T-helper 9 cell (primary cell): ENCODE measurements around the gene VANGL2.
"Not testable (repeated sequence)": the region's sequence is repeated elsewhere in the genome, so short reads cannot be mapped to it uniquely, and the experiment has no call there.

Experiments
- DNase-seq: peaks from one replicate; pipeline ENCODE4 v3.0.0-alpha.2; 2020

The VANGL2 gene

DNA sequence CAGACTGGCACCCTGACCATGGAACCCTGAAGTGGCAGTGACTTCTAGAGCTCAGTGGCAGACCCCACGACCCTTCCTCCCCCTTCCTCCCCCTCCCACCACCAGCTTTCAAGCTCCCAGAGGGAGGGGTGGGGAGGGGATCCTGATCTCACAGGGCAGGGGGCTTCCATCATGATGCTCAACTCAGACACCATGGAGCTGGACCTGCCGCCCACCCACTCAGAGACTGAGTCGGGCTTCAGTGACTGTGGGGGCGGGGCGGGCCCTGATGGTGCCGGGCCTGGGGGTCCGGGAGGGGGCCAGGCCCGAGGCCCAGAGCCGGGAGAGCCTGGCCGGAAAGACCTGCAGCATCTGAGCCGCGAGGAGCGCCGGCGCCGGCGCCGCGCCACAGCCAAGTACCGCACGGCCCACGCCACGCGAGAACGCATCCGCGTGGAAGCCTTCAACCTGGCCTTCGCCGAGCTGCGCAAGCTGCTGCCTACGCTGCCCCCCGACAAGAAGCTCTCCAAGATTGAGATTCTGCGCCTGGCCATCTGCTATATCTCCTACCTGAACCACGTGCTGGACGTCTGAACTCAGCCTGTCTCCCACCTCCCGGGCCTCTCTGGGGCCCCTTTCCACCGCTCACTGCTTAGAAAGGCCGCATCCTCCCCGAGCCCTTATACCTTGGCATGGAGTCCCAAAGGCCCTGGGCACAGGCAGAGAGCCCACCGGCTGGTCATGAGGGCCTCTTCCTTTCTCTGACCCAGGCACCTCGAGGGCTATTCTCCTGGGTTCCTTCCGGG lies 29.6 kb upstream of the VANGL2 start:
- no peak for DNase-seq

DNA sequence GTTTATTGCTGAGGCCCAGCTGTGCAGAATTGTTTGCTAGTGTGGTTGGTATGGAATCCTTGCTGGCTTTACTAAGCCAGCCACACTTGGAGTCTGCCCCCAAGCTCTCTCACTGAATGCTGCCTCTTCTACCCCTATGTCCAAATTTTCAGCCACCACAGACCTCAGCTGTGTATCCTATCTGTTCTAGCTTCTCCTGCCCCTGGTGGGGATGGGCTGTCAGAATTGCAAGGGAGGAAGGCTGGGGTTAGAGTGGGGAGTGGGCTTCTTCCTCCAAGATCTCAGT lies 29.1 kb upstream of the VANGL2 start:
- no peak for DNase-seq

DNA sequence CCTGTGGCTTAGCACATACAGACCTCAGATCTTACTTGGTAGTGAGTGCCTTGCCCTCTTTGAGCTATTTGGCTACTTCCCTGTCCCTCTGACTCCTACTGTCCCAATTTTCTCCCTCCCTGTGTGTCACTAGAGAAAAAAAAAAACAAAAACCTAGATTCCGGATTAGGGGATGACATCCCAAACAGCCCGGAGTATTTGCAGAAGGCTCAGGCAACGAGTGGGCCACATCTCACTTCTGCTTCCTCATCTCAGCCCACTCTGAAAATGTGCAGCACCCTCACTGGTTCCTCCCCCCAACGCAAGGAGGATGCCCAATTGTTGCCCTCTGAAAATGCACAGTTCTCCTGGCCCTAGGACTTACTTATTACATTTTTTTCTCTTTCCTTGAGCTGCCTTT lies 28.6 kb upstream of the VANGL2 start:
- DNase-seq: no peak

DNA sequence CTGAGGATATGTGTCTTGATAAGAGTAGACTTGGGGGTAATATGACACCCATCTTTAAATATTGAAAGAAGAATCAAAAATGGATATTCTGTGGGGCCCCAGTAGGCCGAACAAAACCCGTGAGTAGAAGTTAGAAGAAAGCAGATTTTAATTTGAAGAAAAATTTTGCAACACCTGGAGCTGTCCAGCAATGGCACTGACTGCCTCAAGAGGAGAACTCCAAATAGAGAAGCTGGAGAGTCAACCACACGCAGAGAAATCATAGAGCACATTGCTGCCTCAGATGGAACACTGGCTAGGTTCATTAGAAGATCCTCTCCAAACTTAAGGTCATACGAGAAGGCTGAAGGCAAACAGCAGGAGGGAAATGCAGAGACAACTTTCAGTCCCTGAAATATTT lies 26.7 kb upstream of the VANGL2 start:
- no peak for DNase-seq

DNA sequence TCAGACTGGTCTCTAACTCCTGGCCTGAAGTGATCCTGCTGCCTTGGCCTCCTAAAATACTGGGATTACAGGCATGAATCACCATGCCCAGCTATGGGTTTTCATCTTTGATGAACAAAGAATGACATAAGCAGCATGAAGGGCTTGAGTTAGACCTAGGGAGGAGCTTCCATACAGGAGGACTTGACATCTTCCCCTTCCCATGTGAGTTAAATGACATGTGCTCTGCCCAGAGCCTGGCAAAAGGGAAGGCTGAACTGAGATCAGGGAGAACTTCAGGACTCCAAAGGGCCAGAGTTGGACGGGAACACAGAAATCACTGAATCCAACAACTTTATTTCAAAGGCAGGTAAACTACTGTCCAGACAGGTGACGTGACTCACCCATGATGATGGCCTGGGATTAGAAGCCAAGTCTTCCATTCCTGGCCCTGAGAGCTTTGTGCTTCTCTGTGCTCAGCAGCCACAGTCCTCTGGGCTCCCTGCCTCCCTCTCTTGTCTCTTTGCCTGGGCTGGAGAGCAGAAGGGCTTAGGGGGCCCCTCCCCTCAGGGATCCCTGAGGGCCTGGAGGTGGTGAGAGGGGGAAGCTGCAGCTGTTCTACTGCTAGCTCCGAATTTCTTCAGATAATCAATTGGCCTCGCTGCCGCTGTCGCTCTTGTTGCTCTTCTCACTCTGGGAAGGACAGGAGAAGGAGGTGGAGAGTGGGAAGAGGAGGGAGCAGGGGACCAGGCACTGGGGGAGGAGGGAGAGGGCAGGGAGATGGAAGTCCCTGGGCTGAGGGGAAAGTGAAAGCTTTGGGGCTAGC lies 25.9 kb upstream of the VANGL2 start:
- no peak for DNase-seq

DNA sequence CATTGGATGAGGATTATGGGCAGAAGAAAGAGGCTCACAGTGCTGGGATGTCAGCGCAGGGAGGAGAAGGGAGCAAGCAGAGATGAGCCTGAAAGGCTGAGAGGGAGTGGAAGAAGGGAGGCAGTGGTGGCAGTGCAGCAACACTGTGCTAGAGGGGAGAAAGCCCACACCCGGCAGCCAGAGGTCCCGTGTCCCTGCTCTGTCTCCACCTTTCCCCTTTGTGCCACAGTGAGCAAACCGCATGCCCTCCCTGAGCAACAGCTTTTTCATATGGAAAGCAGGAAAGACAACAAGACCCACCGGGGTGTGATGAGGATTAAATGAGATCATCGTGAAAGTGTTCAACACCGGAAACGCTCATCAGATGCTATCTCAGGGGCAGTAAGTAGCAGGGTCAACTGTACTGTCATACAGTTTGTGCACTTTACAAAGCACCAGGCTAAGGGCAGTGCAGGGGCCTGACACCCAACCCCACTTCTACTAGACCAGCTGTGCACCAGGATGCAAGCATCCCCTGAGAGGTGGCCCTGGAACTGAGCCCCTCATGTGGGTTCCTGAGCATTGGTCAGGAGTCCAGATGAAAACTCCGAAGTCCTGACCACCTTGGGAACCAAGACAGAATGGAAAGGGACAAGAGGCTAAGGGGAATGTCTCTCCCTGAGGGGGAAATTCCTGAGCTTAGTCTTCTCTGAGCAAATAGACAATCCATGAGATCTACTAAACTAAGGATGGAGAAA lies 24.4 kb upstream of the VANGL2 start:
- DNase-seq: no peak

DNA sequence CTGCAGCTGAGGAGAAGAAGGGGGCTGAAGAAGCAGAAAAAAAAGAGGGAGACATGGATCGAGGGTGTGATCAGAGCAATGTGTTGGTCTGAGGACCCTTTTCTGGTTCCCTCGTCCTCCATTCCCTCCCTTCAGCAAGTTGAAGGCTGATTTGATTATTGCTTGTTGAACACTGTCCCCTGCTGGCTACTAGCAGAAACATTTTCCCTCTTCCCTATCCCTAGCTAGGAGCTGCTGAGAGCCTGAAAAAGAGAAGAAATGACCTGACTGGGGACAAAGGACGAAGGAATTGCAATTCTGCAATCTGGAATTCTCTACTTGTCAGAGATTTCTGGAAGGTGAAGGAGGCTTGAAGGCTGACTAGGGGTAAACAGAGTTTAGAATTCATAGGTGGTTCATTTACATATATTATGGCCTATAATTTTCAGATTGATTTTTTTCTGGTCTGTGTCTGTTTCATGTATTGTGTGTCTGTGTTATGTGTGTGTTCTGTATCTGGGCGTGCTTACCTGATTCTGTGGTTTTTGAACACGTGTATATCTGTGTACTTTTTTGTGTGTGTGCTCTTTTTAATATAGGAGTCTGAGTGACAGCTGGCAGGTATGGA lies 23.7 kb upstream of the VANGL2 start:
- DNase-seq: no peak

DNA sequence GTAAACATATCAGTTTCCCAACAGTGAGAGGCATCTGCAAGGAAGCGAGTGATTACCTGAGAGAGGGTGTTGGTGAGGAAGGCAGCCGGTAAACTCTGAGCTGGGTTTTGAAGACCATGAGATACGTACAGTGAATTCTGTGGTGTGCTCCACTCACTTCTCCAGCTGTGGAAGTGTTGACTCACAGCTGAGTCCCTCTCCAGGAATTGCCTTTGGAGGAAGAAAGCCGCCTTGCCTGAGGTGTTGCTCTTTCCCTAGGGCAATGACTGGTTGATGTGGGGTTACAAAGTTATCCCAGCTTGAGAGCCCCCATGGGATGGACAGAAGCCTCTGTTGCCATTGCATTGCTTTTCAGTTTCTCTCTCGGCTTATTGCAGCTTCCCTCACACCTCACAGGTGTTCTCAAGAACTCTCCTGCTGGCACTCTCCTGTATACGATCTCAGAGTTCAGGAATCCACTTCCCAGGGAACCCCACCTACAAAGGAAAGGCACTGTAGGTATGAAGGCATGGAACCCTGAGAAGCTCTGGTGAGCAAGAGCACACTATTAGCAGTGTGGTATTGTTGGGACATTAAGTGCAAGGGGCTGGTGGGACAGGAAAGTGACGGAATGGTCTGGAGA lies 22.7 kb upstream of the VANGL2 start:
- no peak for DNase-seq

DNA sequence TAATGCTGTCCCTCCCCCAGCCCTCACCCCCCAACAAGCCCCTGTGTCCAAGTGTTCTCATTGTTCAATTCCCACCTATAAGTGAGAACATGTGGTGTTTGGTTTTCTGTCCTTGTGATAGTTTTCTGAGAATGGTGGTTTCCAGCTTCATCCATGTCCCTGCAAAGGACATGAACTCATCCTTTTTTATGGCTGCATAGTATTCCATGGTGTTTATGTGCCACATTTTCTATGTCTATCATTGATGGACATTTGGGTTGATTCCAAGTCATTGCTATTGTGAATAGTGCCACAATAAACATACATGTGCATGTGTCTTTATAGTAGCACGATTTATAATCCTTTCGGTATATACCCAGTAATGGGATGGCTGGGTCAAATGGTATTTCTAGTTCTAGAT lies 15.6 kb upstream of the VANGL2 start:
- not testable (repeated sequence) for DNase-seq

DNA sequence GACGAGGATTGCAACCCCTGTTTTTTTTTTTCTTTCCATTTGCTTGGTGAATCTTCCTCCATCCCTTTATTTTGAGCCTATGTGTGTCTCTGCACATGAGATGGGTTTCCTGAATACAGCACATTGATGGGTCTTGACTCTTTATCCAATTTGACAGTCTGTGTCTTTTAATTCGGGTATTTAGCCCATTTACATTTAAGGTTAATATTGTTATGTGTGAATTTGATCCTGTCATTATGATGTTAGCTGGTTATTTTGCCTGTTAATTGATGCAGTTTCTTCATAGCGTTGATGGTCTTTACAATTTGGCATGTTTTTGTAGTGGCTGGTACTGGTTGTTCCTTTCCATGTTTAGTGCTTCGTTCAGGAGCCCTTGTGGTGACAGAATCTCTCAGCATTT lies 12.0 kb upstream of the VANGL2 start:
- not testable (repeated sequence) for DNase-seq

DNA sequence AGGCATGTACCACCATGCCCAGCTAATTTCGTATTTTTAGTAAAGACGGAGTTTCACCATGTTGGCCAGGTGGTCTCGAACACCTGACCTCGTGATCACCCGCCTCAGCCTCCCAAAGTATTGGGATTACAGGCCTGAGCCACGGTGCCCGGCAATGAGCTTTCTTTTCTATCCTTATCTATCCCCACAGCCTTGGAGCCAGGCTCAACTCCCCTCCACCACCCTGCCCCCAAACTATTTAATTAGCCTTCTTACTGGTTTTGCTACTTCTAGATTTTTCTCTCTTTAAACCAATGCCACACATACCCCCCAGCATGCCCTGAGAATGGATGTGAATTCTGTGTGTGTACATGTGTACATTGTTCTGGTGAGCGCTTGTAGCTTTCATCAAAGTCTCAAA lies 5.7 kb upstream of the VANGL2 start:
- DNase-seq: no peak

DNA sequence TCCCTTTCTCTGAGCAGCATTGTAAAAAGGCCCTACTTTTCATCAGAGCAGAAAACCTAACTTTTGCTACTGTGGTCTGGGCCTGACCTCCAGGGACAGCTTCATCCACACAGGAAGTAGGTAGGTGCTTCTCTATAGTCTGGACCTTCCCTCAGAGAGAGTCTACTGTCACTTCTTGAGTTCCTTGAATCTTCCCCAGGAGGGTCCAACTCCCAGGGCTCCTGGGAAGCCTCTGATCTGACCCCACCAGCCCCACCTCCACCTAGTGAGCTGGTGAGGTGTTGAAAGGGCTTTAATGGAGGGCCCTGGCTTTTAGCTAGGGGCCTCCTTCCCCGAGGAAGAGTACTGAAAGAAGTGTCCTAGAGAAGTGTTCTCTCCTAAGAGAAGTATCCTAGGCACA lies 2.7 kb upstream of the VANGL2 start:
- DNase-seq: no peak

DNA sequence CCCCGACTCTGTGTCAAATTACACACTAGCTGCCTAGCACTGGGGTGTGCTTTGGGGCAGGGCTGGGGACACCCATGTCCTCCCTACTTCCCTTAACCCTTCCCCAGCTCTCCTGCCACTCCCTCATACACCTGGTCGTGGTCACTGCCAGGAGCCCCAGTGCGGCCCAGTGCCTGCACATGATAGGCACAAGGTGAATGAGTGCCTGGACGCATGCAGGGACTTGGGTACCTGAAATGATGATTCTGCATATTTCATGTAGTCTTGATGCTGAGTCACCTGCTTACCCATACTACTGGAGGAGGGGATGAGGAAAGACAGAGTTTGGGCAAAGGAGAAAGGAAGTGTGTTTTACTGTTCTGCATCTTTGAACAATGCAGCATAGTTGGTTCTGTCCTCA lies 1.5 kb upstream of the VANGL2 start:
- DNase-seq: no peak

DNA sequence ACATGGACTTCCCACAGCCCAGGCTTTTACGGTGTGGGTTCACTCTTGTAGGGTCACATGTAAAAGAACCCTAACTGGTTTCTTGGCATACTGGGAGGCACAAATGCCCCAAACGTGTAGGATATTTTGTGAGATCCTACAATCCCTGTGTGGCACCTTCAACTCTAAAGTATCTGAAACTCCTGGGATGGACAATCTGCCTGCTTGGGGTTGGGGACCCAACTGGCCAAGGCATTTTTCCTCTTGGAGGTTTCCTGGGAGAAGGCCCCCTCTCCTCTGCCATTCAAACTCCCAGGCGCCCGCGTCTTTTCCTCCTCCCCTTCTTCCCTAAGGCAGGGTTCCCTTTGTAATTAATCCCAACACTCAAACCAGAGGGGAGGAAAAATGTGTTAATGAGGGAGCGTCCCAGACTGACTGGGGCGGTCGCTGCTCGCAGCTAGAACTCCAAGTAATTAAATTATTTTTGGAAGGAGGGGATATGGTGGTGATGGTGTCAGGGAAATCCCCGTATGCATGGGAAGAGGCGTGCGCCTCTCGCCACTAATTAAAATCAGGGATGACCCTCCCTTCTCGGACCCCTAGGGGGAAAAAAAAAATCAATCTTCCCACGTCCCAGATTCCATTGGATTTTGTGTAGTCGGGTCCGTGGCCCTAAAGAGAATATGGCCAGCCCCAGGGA lies 681 bp upstream of the VANGL2 start:
- no peak for DNase-seq

DNA sequence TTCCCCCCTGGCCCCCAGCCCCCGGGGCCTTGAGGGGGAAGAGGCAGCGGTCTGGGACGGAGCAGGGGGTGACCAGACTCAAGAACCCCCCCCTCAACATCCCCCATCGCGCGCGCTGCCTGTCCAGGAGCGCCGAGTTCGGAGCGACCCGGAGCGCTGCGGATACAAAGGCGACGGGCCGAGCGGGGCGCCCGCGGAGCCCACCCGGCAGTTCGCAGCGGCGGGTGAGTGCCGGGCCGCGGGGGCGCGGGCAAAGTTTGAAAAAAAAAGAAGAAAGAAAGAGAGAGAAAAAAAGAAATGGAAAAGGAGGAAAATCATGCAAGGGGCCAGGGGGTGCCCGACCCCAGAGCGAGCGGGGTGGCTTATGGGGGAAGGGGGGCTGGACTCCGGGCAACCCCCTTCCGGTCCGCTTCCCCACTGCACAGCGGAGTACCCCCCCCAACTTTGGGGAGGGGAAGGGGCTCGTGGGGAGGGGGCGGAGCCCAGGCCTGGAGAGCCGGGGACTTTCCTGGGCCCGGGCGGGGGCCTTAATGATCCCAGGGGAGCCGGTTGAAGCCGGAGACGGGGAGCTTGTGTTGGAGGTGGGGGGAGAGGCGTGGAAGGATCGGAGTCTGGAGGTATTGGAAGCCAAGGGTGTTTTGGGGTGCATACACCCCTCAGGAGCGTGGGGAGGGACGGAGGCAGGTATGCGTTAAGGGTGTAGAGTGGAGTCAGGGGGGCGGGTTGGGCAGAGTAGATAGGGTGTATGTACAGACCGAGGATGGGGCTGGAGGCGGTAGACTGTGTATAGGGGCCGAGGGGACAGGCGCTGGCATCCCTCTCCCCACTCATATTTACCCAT lies 502 bp downstream of the VANGL2 start:
- no peak for DNase-seq

DNA sequence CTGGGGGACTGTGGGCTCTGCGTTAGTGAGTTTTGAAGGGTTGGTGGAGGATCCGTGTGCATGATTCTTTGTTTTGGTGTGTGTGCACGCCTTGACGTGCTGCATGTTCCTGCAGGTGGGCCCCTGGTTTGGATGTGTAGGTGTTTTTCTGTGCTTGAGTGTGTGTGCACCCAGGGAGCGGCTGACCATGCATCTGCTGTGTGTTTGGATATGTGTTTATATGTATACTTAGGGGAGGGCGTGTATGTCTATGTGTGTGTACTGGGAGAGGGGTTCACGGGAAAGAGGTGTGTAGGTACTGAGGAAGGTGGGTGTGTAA lies 1.1 kb downstream of the VANGL2 start:
- DNase-seq: no peak

DNA sequence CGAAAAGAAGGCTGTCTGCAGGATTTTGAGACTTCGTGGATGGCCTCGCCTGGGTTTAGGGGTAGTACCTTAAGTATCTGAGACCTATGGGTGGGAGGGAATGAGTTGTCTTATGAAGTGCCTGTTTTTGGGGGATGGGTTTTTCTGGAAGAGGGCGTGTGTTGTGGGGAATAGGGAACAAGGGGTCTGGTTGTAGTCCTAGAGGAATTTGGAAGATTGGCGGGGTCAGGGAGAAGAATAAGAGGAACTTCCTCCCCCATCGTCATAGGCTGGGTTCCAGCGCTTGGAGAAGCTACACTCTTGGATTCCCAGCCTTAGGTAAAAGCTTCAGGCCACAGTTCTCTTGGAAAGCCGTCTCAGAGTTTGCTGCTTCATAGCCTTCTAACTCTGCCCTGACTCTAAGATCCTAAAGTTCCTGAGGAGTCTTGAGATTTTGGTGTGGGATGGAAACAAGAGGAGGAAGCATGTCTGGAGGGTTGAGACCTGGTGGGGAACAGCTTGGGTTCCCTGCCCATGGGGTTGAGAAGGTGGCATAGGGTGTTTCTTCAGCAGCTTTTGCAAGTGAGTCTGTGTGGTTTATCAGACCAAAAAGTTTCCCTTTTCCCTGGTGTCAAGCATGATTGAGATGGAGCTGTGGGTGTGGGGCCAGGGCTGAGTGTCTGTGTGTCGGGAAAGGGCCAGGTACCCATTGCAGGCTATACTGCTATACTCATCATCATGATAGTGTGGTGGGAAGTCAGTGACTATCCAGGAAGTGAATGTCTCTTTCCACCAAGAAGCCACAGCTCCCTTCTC lies 1.8 kb downstream of the VANGL2 start:
- no peak for DNase-seq

DNA sequence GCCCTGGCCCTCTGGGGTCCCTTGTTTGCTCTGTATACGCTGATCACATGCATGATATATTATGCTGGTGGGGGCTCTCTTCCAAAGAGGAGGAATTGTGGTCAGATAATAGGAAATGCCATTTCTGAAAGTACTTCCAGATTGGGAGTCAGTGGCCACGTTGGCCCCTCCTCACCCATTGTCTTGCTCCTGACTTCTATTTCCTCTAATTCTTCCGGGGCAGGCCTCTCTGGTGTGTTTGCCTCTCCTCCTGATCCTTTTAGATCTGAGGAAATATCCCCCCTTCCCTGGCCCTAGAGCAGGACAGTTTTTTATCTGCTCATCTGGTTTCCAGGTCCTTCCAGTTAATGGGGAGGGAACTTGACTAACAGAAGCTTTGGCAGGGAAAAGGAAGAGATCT lies 2.9 kb downstream of the VANGL2 start:
- no peak for DNase-seq

DNA sequence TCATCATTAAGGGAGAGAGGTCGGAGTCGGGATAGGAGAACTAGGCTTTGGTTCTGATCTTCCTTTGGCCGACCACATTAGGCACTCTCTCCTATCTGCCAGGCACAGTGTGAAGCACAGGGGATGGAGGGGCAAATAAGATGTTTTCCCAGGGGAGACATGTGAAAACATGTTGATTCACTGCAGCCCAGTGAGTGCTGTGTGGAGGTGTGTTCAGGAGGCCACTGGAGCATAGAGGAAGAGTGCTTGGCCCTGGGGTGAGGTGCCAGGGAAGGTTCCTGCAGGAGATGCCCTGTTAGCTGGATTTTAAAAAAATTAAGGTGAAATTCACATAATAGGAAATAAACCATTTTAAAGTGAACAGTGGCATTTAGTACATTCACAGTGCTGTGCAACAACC lies 3.7 kb downstream of the VANGL2 start:
- no peak for DNase-seq

DNA sequence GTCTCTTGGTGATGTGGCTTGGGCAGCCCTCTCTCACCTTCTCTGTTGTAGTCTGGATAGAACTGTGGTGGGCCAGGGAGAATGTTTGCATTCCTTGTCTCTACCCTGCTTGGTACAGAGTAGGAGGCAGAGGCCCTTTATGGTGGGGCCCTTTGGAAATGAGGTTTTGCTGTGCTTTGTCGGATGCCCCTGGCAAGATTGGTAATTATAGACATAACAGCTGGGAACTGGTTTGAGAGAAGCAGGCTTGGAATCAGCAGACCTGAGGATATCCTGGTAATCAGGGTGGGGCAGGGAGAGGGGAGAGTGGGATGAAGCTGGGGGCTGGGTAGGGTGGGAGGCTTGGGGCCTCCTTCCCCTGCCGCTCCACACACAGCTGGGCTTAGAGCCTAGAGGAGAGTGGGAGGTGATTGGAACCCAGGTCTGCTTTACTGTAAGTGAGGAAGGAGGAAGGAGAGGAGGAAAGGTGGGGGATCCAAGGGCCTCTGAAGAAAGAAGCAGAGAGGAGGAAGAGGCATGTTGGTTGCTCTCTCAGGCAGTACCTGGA lies 5.0 kb downstream of the VANGL2 start:
- DNase-seq: no peak
